ENCODE data around the gene CBFB.

CBFB gene

DNA sequence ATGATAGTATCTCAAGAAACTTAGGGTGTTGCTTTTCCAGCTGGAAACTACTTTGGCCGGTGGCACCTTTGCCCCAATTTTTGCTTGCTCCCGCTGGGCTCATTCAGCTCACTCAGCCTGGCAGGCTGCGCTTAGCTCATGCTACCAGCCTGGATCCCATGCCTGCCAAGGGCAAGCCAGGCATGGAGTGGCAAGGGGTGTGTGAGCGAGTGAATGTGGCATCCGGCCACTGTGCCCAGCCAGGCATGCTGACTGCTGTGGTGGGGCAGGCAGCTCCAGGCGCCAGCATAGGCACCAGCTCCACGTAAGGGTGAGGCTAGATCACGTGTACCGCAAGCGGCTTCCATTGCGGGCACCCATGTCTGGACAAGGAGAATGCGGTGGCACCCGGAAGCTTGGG lies 112.4 kb downstream of the CBFB start:
- TF ChIP-seq GATA2 (IDR thresholded peaks at IDR 0.05; ENCODE audit: low read depth, low read length), result no peak
- TF ChIP-seq GATA3 (IDR thresholded peaks at IDR 0.05; ENCODE audit: low read depth, low read length), result no peak

DNA sequence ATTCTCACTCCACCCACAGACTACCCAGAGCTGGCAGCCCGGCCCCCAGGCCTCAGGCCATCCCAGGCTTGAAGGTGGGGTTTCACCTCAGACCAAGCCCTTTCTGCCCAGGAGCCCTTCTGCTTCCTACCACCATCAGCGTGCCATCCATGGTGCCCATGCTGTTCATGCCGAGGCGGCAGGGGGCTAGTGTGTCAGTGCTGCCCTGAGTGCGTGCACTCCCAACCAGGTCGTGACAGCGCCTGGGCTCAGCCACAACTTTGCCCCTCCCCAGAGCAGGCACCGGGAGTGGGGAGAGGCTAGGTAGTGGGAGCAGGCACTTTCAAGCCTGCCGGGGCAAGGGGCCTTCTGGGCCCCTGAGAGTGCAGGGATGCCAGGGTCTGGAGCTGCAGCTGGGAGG lies 113.4 kb downstream of the CBFB start:
- TF ChIP-seq GATA2 (IDR thresholded peaks at IDR 0.05; ENCODE audit: low read depth, low read length) (no peak), GATA3 (IDR thresholded peaks at IDR 0.05; ENCODE audit: low read depth, low read length) (no peak)

- TF ChIP-seq GATA3 (IDR thresholded peaks at IDR 0.05; ENCODE audit: low read depth, low read length) (no peak), GATA2 (IDR thresholded peaks at IDR 0.05; ENCODE audit: low read depth, low read length) (no peak)
Measured at GRCh38 chr16:67144943-67145342, 116.0 kb downstream of the CBFB start.

GRCh38 chr16:67145746-67146145 lies 116.8 kb downstream of the CBFB start:
- TF ChIP-seq GATA2 (IDR thresholded peaks at IDR 0.05; ENCODE audit: low read depth, low read length), result no peak
- TF ChIP-seq GATA3 (IDR thresholded peaks at IDR 0.05; ENCODE audit: low read depth, low read length), result no peak

- TF ChIP-seq GATA2 (IDR thresholded peaks at IDR 0.05; ENCODE audit: low read depth, low read length), result no peak
- no peak for TF ChIP-seq GATA3 (IDR thresholded peaks at IDR 0.05; ENCODE audit: low read depth, low read length)
Measured at GRCh38 chr16:67146523-67147357, 117.8 kb downstream of the CBFB start.

DNA sequence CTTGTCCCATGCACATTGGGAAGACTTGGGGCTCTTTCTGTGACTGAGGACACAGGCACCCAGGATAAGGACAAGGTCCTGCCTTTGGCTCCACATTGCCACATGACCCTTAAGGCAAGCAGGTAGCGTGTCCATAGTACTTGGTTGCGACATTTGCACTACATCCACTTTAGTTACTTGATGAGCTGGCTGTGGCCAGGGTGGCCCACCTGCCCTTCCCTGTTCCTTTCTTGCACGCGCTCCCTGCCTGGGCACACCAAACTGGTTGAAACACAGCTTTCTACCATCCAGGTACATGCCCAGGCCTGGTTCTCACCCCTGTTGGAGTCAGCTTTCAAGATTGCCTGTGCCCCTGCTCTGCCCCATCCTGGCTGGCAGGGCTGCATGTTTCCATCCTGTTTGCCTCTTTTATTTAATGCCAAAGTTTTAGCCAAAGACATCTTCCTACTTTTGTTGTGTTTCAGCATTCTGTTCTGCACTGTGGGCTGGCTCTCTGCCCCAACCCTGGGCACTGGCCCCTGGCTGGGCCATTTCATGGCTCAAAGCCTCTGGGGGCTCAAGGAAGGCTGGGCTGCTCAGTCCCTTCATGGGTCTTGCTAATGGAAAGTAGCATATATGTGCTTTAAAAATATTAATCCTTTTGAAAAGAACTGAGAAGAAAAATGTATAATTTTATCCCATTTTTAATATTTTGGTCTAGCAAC lies 118.6 kb downstream of the CBFB start:
- TF ChIP-seq GATA3 (IDR thresholded peaks at IDR 0.05; ENCODE audit: low read depth, low read length) (no peak), GATA2 (IDR thresholded peaks at IDR 0.05; ENCODE audit: low read depth, low read length) (no peak)

DNA sequence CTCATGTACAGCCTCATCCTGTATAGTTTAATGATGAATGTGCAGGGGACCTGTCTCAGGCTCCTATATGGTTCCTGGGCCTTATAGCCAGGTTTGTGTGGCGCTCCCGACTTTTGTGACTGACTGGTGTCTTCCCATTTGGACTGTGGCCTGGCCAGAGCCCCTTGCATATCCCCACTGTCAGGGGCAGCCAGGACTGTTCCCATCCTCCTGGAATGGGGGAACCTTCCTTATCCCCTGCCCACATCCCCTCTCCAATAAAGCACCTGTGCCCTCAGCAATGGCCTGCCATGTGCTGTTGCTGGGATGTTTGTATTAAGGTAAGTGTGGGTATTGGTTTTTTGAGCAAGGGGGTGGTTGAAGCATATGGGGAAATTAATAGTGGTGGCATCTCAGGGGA lies 119.3 kb downstream of the CBFB start:
- no peak for TF ChIP-seq GATA2 (IDR thresholded peaks at IDR 0.05; ENCODE audit: low read depth, low read length)
- no peak for TF ChIP-seq GATA3 (IDR thresholded peaks at IDR 0.05; ENCODE audit: low read depth, low read length)

GRCh38 chr16:67148656-67149275 lies 119.8 kb downstream of the CBFB start:
- TF ChIP-seq GATA2 (IDR thresholded peaks at IDR 0.05; ENCODE audit: low read depth, low read length) (no peak), GATA3 (IDR thresholded peaks at IDR 0.05; ENCODE audit: low read depth, low read length) (no peak)

GRCh38 chr16:67149276-67150046 lies 120.5 kb downstream of the CBFB start:
- TF ChIP-seq GATA2 (IDR thresholded peaks at IDR 0.05; ENCODE audit: low read depth, low read length) (no peak), GATA3 (IDR thresholded peaks at IDR 0.05; ENCODE audit: low read depth, low read length) (no peak)

DNA sequence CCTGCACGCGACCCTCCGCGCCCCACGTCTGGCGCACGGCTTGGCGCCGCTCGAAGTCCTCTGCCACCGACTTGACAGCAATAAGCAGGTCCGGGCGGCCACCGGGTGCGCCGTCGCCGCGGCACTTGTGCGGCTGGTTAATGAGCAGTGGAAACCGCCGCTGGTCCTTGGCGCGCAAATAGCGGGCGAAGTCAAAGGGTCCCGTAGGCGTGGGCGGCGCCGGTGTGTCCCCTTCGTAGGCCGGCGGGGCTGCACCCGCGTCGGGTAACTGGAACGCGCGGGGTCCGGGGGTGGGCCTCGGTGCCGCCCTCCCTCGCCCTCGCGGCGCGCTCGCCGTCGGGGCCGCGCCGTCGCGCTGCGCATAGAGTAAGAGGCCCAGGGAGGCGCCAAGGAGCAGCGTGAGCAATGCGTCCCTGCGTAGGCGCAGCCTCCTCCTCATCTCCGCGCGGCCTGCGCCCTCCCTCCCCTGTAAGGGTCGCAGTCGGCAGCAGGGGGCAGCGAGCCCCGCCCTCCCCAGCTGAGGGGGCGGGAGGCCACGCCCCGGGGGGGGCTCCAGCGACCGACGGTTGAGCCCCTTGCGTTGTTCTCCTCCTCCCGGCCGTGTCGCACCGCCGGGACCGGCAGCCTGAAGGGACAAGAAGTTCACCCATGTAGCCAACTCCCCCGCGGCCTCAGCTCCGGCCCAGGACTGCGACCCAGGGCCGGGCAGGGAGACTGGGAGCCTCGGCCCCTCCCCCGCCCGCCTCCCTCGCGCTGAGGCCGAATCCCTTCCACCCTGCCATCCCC lies 121.3 kb downstream of the CBFB start:
- TF ChIP-seq GATA3 (IDR thresholded peaks at IDR 0.05; ENCODE audit: low read depth, low read length) (no peak), GATA2 (IDR thresholded peaks at IDR 0.05; ENCODE audit: low read depth, low read length) (no peak)
